K562 (cell line): ENCODE results near the gene KMT2E. TPM values are rescaled to one million over a fixed set of nuclear protein-coding genes. Genes with fewer than 3 reads are reported as not detected.

Source experiments
- ETV5 ChIP-seq: sonication (generic); formaldehyde crosslinking; IDR thresholded peaks from 2 replicates; pipeline ENCODE4 v1.4.0; 2020; ENCODE audit warnings: low read depth, mild to moderate bottlenecking, missing genetic modification reagents
- MCM2 ChIP-seq: fragments of 450-650 bp; IDR thresholded peaks from 2 replicates; pipeline ENCODE4 v1.6.1; 2017; ENCODE audit warnings: low read depth, mild to moderate bottlenecking
- ZNF121 ChIP-seq: sonication (generic); formaldehyde crosslinking; conservative IDR thresholded peaks from 2 replicates; pipeline ENCODE4 v1.8.0; 2022; ENCODE audit warnings: missing genetic modification reagents
- ZNF644 ChIP-seq: fragments of 200-800 bp; sonication (Bioruptor generic); IDR thresholded peaks from 2 replicates; pipeline ENCODE4 v1.6.1; 2016; ENCODE audit warnings: low read depth, missing genetic modification characterization, missing compliant biosample characterization
- polyA plus RNA-seq, 8 experiments: library from polyadenylated mRNA; depleted of rRNA in 4 of 8; stranded (reverse) in 5 of 8; unstranded in 3 of 8; fragments of >200 nt; fragmentation: Nextera tagmentation in 2 of 8; fragmentation: Illumina TruSeq in 1 of 8; extraction: Ambion mirVana in 2 of 8; extraction: Trizol in 1 of 8; gene quantifications; 2 replicates each; pipeline versions ENCODE4 v1.2.1 to v1.2.3, GENCODE V29; 2011 to 2014; ENCODE audit warnings: inconsistent platforms in 1 of 8, missing spikeins in 1 of 8
- total RNA-seq, 7 experiments: library from RNA; depleted of rRNA in 6 of 7; stranded (reverse); fragments of >200 nt in 6 of 7; fragmentation: Illumina TruSeq in 2 of 7; extraction: Trizol in 2 of 7; gene quantifications; 2 replicates each; pipeline versions ENCODE4 v1.2.1 to v1.2.3, GENCODE V29; 2011 to 2021; ENCODE audit warnings: low replicate concordance in 1 of 7
- TF ChIP-seq, protein P1 (sequence below): fragments of 250-450 bp; sonication (Bioruptor Pico); IDR thresholded peaks from 2 replicates; pipeline ENCODE4 v1.5.0; 2021; ENCODE audit warnings: mild to moderate bottlenecking, borderline replicate concordance
- TF ChIP-seq, protein P2 (sequence below), 3 experiments: fragments of 200-800 bp in 1 of 3; sonication (Bioruptor generic) in 1 of 3; sonication (generic) in 1 of 3; formaldehyde crosslinking in 1 of 3; IDR thresholded peaks; 2 replicates each; pipeline versions ENCODE4 v1.6.1 to v1.8.0; 2016 to 2022; ENCODE audit warnings: mild to moderate bottlenecking in 2 of 3, missing compliant biosample characterization in 2 of 3, missing genetic modification characterization in 2 of 3, missing genetic modification reagents in 1 of 3

KMT2E gene
- total and polyA plus RNA-seq, 9 of the 15 experiments (the other 6 are each of a cell fraction or from before 2014, with no cell fraction given) = 8.9 to 55.3 (median 38.1) TPM

DNA sequence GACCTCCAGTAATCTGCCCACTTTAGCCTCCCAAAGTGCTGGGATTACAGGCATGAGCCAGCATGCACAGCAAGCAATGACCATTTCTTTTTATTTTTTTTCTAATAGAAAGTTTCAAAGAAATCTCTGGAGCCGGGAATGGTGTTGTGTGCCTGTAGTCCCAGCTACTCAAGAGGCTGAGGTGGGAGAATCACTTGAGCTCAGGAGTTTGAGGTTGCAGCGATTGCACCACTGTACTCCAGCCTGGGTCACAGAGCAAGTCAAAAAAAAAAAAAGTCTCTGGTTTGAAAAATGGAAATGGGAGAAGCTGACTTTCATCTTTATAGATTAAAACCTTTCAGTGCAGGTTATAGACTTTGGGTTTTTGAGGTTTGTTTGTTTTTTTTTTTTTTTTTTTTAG is 44.8 kb upstream of the KMT2E start (continued):
- TF ChIP-seq, protein P1, sequence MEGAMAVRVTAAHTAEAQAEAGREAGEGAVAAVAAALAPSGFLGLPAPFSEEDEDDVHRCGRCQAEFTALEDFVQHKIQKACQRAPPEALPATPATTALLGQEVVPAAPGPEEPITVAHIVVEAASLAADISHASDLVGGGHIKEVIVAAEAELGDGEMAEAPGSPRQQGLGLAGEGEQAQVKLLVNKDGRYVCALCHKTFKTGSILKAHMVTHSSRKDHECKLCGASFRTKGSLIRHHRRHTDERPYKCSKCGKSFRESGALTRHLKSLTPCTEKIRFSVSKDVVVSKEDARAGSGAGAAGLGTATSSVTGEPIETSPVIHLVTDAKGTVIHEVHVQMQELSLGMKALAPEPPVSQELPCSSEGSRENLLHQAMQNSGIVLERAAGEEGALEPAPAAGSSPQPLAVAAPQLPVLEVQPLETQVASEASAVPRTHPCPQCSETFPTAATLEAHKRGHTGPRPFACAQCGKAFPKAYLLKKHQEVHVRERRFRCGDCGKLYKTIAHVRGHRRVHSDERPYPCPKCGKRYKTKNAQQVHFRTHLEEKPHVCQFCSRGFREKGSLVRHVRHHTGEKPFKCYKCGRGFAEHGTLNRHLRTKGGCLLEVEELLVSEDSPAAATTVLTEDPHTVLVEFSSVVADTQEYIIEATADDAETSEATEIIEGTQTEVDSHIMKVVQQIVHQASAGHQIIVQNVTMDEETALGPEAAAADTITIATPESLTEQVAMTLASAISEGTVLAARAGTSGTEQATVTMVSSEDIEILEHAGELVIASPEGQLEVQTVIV (CRISPR knock-in tag) = no peak
- TF ChIP-seq ZNF121 (no peak), MCM2 (no peak), ETV5 (no peak), ZNF644 (tag) (no peak)
- TF ChIP-seq, protein P2, sequence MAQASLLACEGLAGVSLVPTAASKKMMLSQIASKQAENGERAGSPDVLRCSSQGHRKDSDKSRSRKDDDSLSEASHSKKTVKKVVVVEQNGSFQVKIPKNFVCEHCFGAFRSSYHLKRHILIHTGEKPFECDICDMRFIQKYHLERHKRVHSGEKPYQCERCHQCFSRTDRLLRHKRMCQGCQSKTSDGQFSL (CRISPR knock-in tag; IDR thresholded peaks at IDR 0.05) = no peak
- TF ChIP-seq, protein P2 (tag; IDR thresholded peaks at IDR 0.05) = no peak
